Mononuclear cell (primary cell): Measurements from ENCODE around the gene ACKR3. TPM values are rescaled to one million over a fixed set of nuclear protein-coding genes. Genes with fewer than 3 reads are reported as not detected.

Experiments used
- H3K27me3 ChIP-seq: 2 replicates; pipeline ENCODE4 v1.6.0; 2011; ENCODE audit warnings: low read length, control low read depth; ENCODE audit not compliant: insufficient read depth
- H3K4me1 ChIP-seq: 2 replicates; pipeline ENCODE4 v1.5.1; 2011; ENCODE audit warnings: mild to moderate bottlenecking, low read length, control low read depth; ENCODE audit not compliant: insufficient read depth
- H3K4me3 ChIP-seq: 2 replicates; pipeline ENCODE4 v1.5.1; 2011; ENCODE audit warnings: mild to moderate bottlenecking, low read length, moderate library complexity
- H3K9me3 ChIP-seq: 2 replicates; pipeline ENCODE4 v1.5.1; 2011; ENCODE audit warnings: low read depth, mild to moderate bottlenecking, control low read depth, low read length
- total RNA-seq: library from RNA; depleted of rRNA; stranded (reverse); fragments of >200 nt; gene quantifications from one replicate; pipeline ENCODE4 v1.2.3, GENCODE V29; 2012

ACKR3 gene
- total RNA-seq, 1 donor = 2.7 TPM

DNA sequence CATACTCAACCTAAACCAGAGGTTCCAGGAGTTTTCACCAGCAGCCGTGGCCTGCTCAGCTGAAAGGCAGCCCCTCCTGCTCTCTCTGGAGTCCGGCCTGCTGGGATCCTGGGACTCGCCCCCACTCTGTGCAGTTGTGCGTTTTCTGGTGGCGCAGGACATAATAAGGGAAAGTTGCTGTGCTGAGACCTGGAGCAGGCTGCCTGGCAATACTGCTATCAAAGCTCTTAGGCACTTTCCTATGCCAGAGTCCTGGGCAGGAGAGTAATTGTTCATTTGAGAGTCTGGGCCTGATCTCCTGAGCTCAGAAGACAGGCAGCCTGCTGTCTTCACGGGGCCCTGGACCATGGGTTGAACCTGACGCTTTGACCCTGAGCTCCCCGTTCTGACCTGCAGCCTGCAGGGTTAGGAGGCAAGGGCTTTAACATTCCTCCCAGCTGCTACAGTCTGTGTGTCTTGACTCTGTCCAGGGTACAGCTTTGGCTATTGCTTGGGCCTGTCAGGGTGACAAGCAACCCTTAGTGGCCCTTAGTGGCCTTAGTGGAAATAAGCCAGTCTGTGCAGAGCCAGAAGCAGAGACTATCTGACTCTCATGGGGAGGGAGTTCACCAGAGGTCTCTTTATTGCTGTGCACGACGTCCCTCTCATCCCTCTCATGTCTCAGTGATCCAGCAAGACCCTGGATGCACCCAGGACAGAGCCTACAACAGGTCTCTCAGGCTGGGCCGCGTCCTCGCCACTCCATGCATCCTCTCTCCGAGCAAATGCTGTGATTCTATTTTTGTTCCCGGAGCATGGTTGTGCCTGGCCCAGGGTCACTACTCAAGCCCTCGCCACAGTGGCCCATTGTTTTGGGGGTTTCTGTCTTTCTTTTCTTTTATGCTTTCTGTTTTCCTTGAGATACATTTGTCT is 60.6 kb downstream of the ACKR3 start:
- Histone ChIP-seq H3K9me3 (no peaks in the 10 kb centered on the region), H3K4me1 (no peaks in the 10 kb centered on the region), H3K27me3 (no peaks in the 10 kb centered on the region), H3K4me3 (no peak overlapping the region)

GRCh38 chr2:236631281-236631855 is 61.7 kb downstream of the ACKR3 start:
- H3K9me3 ChIP-seq = no peaks in the 10 kb centered on the region

DNA sequence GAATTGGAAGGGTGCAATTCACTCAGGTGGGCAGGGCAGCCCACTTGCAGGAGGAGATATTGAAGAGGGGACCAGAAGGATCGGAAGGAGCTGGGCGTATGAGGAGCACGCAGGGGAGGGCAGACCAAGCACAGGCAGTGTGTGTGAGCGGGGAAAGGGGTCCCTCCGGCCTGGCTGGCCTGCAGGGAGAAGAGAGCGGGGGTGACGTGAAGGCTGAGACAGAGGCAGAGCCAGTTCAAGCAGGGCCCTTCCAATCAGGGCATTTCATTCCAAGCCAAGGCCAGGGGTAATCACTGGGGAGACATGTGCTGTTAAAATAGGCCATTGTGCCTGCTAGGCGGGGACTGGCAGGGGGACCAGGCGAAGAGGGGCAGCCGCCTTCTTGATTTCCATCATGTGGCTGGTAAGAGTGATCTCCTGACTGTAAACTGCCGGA is 62.2 kb downstream of the ACKR3 start:
- Histone ChIP-seq H3K4me1 (no peaks in the 10 kb centered on the region), H3K9me3 (no peaks in the 10 kb centered on the region), H3K27me3 (no peaks in the 10 kb centered on the region), H3K4me3 (no peak overlapping the region)

More at GRCh38 chr2:236631281-236631855, 61.7 kb downstream of the ACKR3 start:
- Histone ChIP-seq H3K4me1 (no peaks in the 10 kb centered on the region), H3K4me3 (no peak overlapping the region), H3K27me3 (no peaks in the 10 kb centered on the region)
